Neural progenitor cell (in vitro differentiated cells): Measurements from ENCODE around the gene CDK5RAP3. TPM values are rescaled to one million over a fixed set of nuclear protein-coding genes. Genes with fewer than 3 reads are reported as not detected.

Source experiments
- DNase-seq: peaks from one replicate; pipeline ENCODE4 v3.0.0-alpha.2; 2016; ENCODE audit warnings: low spot score
- H2AFZ ChIP-seq: fragments of 200-600 bp; sonication (generic); replicated peaks from 2 replicates; pipeline ENCODE4 v1.6.1; 2016; ENCODE audit warnings: antibody characterized with exemption
- H3F3A ChIP-seq: fragments of 200-600 bp; sonication (generic); 2 replicates; pipeline ENCODE4 v1.6.1; 2016; ENCODE audit warnings: antibody characterized with exemption, low read depth
- H3K27ac ChIP-seq: fragments of 200-600 bp; sonication (generic); 2 replicates; pipeline ENCODE4 v1.5.1; 2016; ENCODE audit warnings: mild to moderate bottlenecking
- H3K27me3 ChIP-seq: fragments of 200-600 bp; sonication (generic); 2 replicates; pipeline ENCODE4 v1.6.1; 2016; ENCODE audit warnings: mild to moderate bottlenecking, moderate library complexity
- H3K36me3 ChIP-seq: fragments of 200-600 bp; sonication (generic); 2 replicates; pipeline ENCODE4 v1.5.1; 2016
- H3K4me1 ChIP-seq: fragments of 200-600 bp; sonication (generic); 2 replicates; pipeline ENCODE4 v1.6.1; 2016; ENCODE audit warnings: mixed run types
- H3K4me2 ChIP-seq: fragments of 200-600 bp; sonication (generic); 2 replicates; pipeline ENCODE4 v1.6.1; 2016
- H3K4me3 ChIP-seq: fragments of 200-600 bp; sonication (generic); 2 replicates; pipeline ENCODE4 v1.5.1; 2016
- H3K79me2 ChIP-seq: fragments of 200-600 bp; sonication (generic); 2 replicates; pipeline ENCODE4 v1.6.1; 2016; ENCODE audit warnings: low read depth
- H3K9ac ChIP-seq: fragments of 200-600 bp; sonication (generic); 2 replicates; pipeline ENCODE4 v1.6.1; 2016
- H3K9me3 ChIP-seq: fragments of 200-600 bp; sonication (generic); 2 replicates; pipeline ENCODE4 v1.5.1; 2016; ENCODE audit warnings: low read depth
- H4K20me1 ChIP-seq: fragments of 200-600 bp; sonication (generic); 2 replicates; pipeline ENCODE4 v1.6.1; 2016; ENCODE audit warnings: low read depth
- H3K27ac Mint-ChIP-seq: 3 replicates; pipeline ENCODE4 v1.8.0; 2021; ENCODE audit warnings: mixed read lengths
- H3K27me3 Mint-ChIP-seq: 2 replicates; pipeline ENCODE4 v1.8.0; 2022; ENCODE audit warnings: low read depth, mild to moderate bottlenecking, inconsistent platforms, moderate library complexity, mixed read lengths; ENCODE audit not compliant: insufficient read depth
- H3K36me3 Mint-ChIP-seq: 3 replicates; pipeline ENCODE4 v1.8.0; 2021; ENCODE audit warnings: mixed read lengths
- H3K4me1 Mint-ChIP-seq: 3 replicates; pipeline ENCODE4 v1.8.0; 2021; ENCODE audit warnings: mixed read lengths
- H3K4me3 Mint-ChIP-seq: 3 replicates; pipeline ENCODE4 v1.8.0; 2021; ENCODE audit warnings: mild to moderate bottlenecking, moderate library complexity, mixed read lengths
- H3K9me3 Mint-ChIP-seq: 3 replicates; pipeline ENCODE4 v1.8.0; 2020; ENCODE audit warnings: mixed read lengths
- CTCF ChIP-seq: fragments of 200-600 bp; sonication (generic); IDR thresholded peaks from 2 replicates; pipeline ENCODE4 v1.5.1; 2017; ENCODE audit warnings: antibody characterized with exemption, mild to moderate bottlenecking
- EZH2 ChIP-seq: fragments of 200-600 bp; sonication (generic); IDR thresholded peaks from 2 replicates; pipeline ENCODE4 v1.6.1; 2017; ENCODE audit warnings: antibody characterized with exemption, mild to moderate bottlenecking, moderate library complexity
- EZH2phosphoT487 ChIP-seq: fragments of 200-600 bp; sonication (generic); IDR thresholded peaks from 2 replicates; pipeline ENCODE4 v1.6.1; 2017; ENCODE audit warnings: antibody characterized with exemption
- total RNA-seq: library from RNA; depleted of rRNA; stranded (reverse); fragments of >200 nt; gene quantifications from 2 replicates; pipeline ENCODE4 v1.2.3, GENCODE V29; 2015; ENCODE audit warnings: low replicate concordance

CDK5RAP3 gene
- total RNA-seq, 1 donor from 2014 or later = 104 TPM

DNA sequence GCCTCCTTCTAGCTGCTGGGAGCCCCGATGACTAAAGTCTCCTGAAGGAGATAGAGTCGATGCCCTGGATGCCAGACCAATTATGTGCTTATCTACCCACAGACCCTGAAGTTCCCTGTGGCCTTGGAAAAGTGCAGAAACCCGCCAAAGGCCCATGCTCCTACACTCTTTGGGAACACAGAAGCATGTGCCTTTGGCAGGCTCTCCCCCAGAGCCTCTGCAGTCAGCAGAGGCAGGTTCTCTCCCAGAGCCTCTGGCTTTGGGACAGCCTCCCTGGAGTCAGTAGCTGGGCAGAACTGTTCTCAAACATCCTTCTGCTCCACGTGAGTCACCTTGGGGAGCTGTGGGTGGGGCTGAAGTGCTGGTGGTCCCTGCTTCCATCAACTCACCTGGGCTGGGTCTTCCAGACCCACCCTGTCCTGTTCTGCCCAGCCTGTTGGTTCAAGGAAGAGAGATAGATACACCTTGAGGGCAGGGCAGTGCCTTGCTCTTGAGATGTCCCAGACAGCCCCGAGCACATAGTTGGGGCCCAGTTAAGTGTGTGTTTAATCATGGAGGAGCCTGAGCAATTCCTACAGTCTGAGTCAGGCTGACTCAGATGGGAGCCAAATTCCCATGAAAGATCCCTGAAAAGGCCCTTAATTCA lies 3.2 kb upstream of the CDK5RAP3 start:
- H3K9me3 ChIP-seq = no peaks in the 10 kb centered on the region
- no peaks in the 10 kb centered on the region for H3K36me3 Mint-ChIP-seq
- H3K4me3 ChIP-seq = no peak overlapping the region
- H3K4me1 ChIP-seq = peaks cover 13% of the 10 kb centered on the region
- H3K27ac ChIP-seq = no peak overlapping the region
- peaks cover 2% of the 10 kb centered on the region for H3K27me3 Mint-ChIP-seq
- H3K9ac ChIP-seq = no peak overlapping the region
- peaks cover 15% of the 10 kb centered on the region for H3K79me2 ChIP-seq
- H3K27ac Mint-ChIP-seq = no peak overlapping the region
- H3K4me1 Mint-ChIP-seq = peaks cover 19% of the 10 kb centered on the region
- no peak overlapping the region for H3K4me2 ChIP-seq
- peaks cover 8% of the 10 kb centered on the region for H3F3A ChIP-seq
- no peaks in the 10 kb centered on the region for H3K9me3 Mint-ChIP-seq
- H3K27me3 ChIP-seq = no peaks in the 10 kb centered on the region
- no peak for DNase-seq
- H3K36me3 ChIP-seq = no peaks in the 10 kb centered on the region
- H2AFZ ChIP-seq = no peak overlapping the region
- TF ChIP-seq EZH2 = no peak
- no peak for TF ChIP-seq CTCF
- no peak for TF ChIP-seq EZH2phosphoT487
- H4K20me1 ChIP-seq = no peaks in the 10 kb centered on the region
- no peak overlapping the region for H3K4me3 Mint-ChIP-seq

DNA sequence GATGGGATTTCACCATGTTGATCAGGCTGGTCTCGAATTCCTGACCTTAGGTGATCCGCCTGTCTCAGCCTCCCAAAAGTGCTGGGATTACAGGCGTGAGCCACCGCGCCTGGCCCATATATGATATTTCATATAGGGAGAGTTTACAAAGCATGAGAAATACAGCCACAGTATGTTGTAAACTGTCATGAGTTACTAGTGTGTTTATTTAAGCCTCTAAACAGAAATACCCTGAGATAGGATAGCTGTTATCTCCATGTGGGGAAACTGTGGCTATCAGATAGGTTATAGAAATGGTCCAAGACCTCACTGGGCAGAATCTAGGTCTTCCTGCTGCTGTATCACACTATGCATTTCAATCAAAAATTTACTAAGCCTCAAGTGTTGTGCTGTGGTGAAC lies 2.1 kb upstream of the CDK5RAP3 start:
- Histone ChIP-seq H3K36me3 (no peaks in the 10 kb centered on the region), H4K20me1 (no peaks in the 10 kb centered on the region), H3K9ac (no peak overlapping the region), H3K4me1 (peaks cover 13% of the 10 kb centered on the region), H3K27ac (no peak overlapping the region), H3K4me2 (no peak overlapping the region), H2AFZ (no peak overlapping the region), H3K79me2 (peaks cover 15% of the 10 kb centered on the region), H3K9me3 (no peaks in the 10 kb centered on the region), H3K27me3 (no peaks in the 10 kb centered on the region), H3F3A (peaks cover 8% of the 10 kb centered on the region), H3K4me3 (no peak overlapping the region)
- TF ChIP-seq CTCF (no peak), EZH2 (no peak), EZH2phosphoT487 (no peak)
- H3K9me3 Mint-ChIP-seq = no peaks in the 10 kb centered on the region
- no peak overlapping the region for H3K27ac Mint-ChIP-seq
- peaks cover 19% of the 10 kb centered on the region for H3K4me1 Mint-ChIP-seq
- no peak overlapping the region for H3K4me3 Mint-ChIP-seq
- no peak for DNase-seq
- H3K36me3 Mint-ChIP-seq = peaks cover 2% of the 10 kb centered on the region
- peaks cover 3% of the 10 kb centered on the region for H3K27me3 Mint-ChIP-seq

DNA sequence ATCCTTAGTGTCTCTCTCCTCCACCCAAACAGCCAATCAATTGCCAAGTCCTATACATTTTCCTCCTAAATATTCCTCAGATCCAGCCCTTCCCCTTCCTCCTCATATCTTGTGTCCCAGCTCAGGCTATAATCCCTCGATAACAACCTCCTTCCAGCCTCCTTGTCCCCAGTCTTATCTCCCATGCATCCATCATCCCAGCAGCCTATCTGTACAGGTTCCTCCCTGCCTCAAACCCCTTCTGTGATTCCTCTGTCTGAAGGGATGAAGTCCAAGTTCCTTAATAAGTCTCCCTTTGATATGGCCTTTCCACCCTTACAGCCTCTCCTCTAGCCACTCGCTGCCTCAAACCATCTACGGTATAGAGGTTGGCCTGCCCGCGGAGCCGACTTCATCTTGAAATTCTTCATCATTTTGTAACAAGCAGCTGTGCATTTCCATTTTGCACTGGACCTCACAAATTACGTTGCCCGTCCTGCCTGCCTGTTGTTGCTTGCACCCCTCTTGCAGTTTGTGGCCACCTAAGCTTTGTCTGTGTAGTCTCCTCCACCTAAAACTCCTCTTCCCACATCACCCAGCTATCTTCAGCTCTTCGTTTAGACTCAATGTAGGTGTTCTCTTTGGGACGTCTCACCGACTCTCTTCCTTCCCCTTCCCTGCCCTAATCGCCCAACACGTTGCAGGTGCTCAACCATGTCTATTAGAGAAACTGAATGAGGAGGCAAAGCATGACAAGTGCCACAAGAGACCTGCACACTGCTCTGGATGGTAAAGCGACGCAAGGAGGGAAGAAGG lies 786 bp upstream of the CDK5RAP3 start:
- H3K4me3 ChIP-seq = no peak overlapping the region
- Mint-ChIP-seq H3K9me3 (no peaks in the 10 kb centered on the region), H3K36me3 (peaks cover 9% of the 10 kb centered on the region), H3K4me3 (peak overlapping the region; percentile 93), H3K27ac (peak overlapping the region; percentile 1), H3K27me3 (peaks cover 5% of the 10 kb centered on the region), H3K4me1 (peaks cover 19% of the 10 kb centered on the region)
- no peak for TF ChIP-seq EZH2
- no peak for TF ChIP-seq CTCF
- TF ChIP-seq EZH2phosphoT487 = no peak
- H3K79me2 ChIP-seq = peaks cover 15% of the 10 kb centered on the region
- no peak for DNase-seq
- H3K4me1 ChIP-seq = peaks cover 13% of the 10 kb centered on the region
- peaks cover 8% of the 10 kb centered on the region for H3F3A ChIP-seq
- no peaks in the 10 kb centered on the region for H3K9me3 ChIP-seq
- H3K4me2 ChIP-seq = peak overlapping the region; percentile 62
- H3K27me3 ChIP-seq = no peaks in the 10 kb centered on the region
- no peak overlapping the region for H3K27ac ChIP-seq
- no peak overlapping the region for H3K9ac ChIP-seq
- H4K20me1 ChIP-seq = no peaks in the 10 kb centered on the region
- no peaks in the 10 kb centered on the region for H3K36me3 ChIP-seq
- peak overlapping the region; percentile 97 for H2AFZ ChIP-seq
